GM12872 (cell line): Measurements from ENCODE around the gene PIK3R3.

Source experiments
- TF ChIP-seq, protein P1 (sequence below): IDR thresholded peaks from 3 replicates; pipeline ENCODE4 v1.5.1; 2011; ENCODE audit warnings: low read depth, mild to moderate bottlenecking, low read length, moderate library complexity; ENCODE audit not compliant: insufficient read depth

The PIK3R3 gene

GRCh38 chr1:46117810-46118494 is 14.5 kb downstream of the PIK3R3 start:
- TF ChIP-seq, protein P1, sequence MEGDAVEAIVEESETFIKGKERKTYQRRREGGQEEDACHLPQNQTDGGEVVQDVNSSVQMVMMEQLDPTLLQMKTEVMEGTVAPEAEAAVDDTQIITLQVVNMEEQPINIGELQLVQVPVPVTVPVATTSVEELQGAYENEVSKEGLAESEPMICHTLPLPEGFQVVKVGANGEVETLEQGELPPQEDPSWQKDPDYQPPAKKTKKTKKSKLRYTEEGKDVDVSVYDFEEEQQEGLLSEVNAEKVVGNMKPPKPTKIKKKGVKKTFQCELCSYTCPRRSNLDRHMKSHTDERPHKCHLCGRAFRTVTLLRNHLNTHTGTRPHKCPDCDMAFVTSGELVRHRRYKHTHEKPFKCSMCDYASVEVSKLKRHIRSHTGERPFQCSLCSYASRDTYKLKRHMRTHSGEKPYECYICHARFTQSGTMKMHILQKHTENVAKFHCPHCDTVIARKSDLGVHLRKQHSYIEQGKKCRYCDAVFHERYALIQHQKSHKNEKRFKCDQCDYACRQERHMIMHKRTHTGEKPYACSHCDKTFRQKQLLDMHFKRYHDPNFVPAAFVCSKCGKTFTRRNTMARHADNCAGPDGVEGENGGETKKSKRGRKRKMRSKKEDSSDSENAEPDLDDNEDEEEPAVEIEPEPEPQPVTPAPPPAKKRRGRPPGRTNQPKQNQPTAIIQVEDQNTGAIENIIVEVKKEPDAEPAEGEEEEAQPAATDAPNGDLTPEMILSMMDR, result no peak

GRCh38 chr1:46114925-46115603 is 17.4 kb downstream of the PIK3R3 start:
- TF ChIP-seq, protein P1, result no peak

DNA sequence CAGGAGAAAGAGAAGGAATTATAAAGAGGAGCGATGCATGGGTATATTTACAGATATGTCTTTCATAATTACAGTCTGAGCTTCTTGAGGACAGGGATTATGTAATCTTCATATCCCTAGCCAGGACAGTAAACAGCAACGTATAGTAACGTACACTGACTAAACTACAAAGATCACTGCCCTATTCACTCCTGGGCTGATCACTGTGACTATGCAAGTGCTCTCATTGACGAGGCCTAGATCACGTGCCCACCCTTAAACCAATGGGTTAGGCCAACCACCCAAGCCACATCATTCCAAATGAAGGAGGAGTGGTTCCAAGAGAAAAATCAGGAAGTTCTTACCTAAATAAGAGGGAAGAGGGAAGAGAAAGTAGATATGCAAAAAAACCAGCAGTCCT is 18.5 kb downstream of the PIK3R3 start:
- TF ChIP-seq, protein P1, result no peak

- TF ChIP-seq, protein P1, result no peak
These were observed 20.3 kb downstream of the PIK3R3 start for GRCh38 chr1:46112108-46112507.

DNA sequence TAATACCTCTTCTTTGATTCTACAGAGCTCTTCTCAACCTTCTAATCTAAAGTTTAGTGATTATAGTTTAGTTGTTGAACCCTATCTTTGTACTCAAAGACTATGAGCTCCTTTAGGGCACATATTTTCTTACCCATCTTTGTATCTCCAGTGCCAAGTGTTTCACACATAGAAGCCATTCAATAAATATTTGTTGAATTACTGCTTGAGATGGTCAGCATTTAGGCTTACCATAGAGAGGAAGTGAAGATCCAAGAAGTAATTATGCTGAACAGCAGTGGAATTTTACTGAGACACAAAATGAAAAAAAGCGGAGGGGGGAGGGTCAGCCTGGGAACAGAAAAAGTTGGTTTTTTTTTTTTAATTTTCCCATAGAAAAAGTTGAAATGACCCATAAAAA is 21.9 kb downstream of the PIK3R3 start:
- TF ChIP-seq, protein P1, result no peak

DNA sequence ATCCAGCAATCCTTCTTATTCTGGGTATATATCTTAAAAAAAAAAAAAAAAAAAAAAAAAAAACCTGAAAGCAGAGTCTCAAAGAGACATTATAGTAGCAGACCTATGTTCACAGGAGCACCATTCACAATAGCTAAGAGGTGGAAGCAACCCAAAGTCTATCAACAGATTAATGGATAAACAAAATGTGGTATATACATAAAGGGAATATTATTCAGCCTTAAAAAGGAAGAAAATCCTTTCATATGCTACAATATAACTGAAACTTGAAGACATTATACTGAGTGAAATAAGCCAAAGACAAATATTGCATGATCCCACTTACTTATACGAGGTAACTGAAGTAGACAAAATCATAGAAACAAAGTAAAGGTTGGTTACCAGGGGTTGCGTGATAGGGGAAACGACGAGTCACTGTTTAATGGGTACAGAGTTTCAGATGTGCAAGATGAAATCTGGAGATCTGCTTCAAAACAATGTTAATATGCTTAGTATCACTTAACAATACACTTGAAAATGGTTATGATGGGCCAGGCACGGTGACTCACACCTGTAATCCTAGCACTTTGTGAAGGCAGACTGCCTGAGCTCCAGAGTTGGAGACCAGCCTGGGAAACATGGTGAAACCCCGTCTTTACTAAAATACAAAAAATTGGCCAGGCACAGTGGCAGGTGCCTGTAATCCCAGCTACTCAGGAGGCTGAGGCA is 29.5 kb downstream of the PIK3R3 start:
- TF ChIP-seq, protein P1, result no peak

- TF ChIP-seq, protein P1, result no peak
These were observed 33.2 kb downstream of the PIK3R3 start for GRCh38 chr1:46099215-46099614.
